GM12874 (cell line): Measurements from ENCODE around the gene FKBP5.

Experiments
- TF ChIP-seq, protein P1 (sequence below): IDR thresholded peaks from 2 replicates; pipeline ENCODE4 v1.5.1; 2011; ENCODE audit warnings: low read depth, mild to moderate bottlenecking, control low read depth, low read length, moderate library complexity; ENCODE audit not compliant: insufficient read depth

FKBP5 gene

DNA sequence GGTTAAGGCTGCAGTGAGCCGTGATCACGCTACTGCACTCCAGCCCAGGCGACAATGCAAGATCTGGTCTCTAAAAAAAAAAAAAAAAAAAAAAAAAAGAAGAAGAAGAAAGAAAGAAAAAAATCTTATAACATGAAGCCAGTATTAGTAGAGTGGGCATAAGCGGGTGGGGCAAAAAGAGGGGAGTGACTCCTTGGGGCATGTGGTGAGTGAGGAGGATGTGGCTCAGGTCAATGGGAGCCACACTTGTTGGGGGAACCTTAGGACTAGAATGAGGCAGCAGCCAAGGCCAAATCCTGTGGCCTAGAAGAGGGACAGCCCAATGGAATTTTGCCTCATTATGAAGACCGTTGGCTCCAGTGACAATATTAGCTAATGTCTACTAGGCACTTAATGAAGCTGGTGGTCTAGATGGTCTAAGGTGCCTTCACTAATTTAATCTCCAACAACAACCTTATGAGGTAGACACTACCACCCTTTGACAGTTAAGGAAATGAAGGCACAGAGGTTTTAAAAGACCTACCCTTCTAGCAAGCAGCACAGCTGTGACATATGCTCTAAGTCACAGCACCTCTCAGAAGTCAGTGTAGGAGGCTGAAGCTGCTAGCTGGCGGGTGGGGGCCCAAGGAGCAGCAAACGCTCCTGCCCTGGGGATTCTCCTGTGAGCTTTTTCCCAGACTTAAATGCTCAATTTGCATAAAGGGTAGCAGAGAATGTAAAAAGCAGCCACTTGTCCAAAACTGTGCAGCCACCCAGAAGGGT is 24.5 kb upstream of the FKBP5 start:
- TF ChIP-seq, protein P1, sequence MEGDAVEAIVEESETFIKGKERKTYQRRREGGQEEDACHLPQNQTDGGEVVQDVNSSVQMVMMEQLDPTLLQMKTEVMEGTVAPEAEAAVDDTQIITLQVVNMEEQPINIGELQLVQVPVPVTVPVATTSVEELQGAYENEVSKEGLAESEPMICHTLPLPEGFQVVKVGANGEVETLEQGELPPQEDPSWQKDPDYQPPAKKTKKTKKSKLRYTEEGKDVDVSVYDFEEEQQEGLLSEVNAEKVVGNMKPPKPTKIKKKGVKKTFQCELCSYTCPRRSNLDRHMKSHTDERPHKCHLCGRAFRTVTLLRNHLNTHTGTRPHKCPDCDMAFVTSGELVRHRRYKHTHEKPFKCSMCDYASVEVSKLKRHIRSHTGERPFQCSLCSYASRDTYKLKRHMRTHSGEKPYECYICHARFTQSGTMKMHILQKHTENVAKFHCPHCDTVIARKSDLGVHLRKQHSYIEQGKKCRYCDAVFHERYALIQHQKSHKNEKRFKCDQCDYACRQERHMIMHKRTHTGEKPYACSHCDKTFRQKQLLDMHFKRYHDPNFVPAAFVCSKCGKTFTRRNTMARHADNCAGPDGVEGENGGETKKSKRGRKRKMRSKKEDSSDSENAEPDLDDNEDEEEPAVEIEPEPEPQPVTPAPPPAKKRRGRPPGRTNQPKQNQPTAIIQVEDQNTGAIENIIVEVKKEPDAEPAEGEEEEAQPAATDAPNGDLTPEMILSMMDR, result no peak

DNA sequence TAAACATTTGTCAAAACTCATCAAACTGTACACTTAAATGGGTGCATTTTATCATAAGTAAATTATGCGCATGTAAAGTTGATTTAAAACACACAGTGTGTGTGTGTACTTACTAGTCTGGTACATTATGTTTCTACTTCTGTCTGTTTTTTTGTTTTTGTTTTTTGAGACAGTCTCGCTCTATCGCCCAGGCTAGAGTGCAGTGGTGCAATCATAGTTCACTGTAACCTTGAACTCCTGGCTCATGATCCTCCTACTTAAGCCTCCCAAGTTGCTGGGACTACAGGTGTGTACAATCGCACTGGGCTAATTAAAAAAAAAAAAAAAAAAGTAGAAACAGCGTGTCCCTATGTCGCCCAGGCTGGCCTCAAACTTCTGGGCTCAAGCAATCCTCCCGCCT is 23.0 kb upstream of the FKBP5 start:
- TF ChIP-seq, protein P1, result no peak

DNA sequence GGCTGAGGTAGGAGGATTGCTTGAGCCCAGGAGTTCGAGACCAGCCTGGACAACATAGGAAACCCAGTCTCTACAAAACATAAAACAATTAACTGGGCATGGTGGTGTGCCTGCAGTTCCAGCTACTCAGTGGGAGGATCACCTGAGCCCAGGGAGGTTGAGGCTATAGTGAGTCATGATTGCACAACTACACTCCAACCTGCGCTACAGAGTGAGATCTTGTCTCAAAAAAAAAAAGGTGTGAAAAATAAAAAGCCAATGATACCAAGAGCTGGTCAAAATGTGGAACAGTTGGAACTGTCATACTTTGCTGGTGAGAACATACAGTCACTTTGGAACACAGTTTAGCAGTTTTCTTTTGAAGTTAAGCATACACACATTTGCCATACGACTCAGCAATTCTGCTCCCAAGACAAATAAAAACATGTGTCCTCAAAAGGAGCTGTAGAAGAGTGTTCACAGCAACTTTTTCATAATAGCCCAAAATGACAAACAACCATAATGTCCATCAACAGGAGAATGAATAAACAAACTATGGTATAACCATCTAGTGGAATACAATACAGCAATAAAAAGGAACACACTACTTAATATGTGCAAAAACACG is 21.6 kb upstream of the FKBP5 start:
- TF ChIP-seq, protein P1, result no peak

DNA sequence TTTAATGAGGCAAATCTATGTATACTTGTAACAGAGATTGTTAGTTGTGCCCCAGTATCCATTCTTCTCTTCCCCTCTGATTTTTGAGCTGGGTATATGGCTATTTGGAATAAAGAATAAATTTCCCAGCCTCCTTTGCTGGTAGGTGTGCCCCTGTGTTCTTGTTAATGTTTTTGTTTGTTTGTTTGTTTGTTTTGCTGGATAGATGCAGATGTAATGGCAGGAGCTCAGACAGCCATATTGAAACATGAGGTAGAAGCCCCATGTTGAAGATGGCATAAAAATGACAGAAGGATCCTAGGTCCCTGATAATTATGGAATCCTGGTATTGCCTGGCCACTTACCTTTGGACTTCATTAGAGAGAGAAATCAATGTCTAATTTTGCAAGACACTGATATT is 19.9 kb upstream of the FKBP5 start:
- TF ChIP-seq, protein P1, result no peak

DNA sequence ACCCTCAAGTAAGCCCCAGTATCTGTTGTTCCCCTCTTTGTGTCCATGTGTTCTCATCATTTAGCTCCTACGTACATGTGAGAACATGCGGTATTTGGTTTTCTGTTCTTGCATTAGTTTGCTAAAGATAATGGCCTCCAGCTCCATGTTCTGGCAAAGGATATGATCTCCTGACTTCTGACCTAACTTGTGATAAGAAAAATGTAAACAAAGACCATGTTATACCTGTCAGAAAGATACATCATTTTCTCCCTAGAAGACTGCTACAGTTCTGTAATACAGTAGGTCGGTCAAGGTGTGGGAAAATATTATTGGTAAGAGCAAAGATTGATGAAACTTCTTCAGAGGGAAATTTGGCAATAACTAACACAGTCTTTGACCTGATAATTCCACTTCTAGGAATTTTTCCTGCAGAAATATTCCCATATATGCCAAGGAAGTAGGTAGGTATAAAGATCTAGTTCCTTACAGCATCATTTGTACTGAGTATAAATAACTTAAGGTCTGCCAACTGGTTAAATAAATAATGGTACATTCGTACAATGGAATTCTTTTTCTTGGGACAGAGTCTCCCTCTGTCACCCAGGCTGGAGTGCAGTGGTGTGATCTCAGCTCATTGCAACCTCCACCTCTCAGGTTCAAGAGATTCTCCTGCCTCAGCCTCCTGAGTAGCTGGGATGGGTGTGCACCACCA is 19.1 kb upstream of the FKBP5 start:
- TF ChIP-seq, protein P1, result no peak

DNA sequence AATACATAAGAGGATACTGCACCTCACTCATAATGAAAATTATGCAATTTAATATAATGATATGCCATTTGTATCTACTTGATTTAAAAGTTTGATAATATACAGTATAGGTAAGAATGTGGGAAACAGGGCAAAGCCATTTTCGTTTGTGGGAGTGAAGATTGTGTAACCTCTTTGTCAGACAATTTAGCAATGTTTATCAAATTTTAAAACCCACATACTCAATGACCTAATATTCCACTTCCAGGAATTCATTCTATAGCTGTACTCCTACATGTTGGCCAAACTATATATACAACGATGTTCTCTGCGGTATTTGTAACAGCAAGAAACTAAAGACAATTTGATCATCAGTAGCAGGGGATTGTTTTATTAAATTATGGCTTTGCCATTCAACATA is 17.8 kb upstream of the FKBP5 start:
- TF ChIP-seq, protein P1, result no peak

DNA sequence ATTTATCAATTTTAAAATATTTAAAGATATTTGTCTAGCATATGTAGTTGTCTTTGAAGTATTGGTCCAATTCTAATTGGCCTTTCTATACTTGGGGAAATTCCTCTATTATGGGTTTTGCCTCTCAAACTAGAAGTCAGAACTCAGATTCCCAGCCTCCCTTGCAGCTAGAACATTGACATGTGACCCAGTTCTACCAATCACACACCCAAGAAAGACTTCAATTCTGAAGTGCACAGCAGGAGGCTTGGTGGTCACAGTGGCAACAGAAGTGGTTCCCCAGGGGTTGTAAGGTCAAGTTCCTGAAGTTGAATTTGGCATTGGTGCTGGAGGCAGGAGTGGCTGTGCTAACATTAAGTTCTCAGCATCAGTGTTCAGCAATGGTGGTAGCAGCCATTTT is 14.8 kb upstream of the FKBP5 start:
- TF ChIP-seq, protein P1, result no peak
